CD4-positive, alpha-beta T cell (primary cell): ENCODE measurements around the gene PADI4. TPM values are rescaled to one million over a fixed set of nuclear protein-coding genes. Genes with fewer than 3 reads are reported as not detected.

ENCODE experiments used
- ATAC-seq: fragments of 200-7000 bp; cut with Tn5 transposase; one replicate; pipeline ENCODE4 v1.10.0; 2022; ENCODE audit warnings: mild to moderate bottlenecking; ENCODE audit not compliant: poor library complexity
- CTCF ChIA-PET: fragments of 350-600 bp; sonication (Branson Sonifier 250); formaldehyde crosslinking; loops from one replicate; lab custom pipeline; 2021; ENCODE audit warnings: antibody characterized with exemption, inconsistent platforms; lab: Charles Lee
- POLR2A ChIA-PET: fragments of 350-600 bp; sonication (Branson Sonifier 250); formaldehyde crosslinking; loops from one replicate; lab custom pipeline; 2021; ENCODE audit warnings: antibody characterized with exemption, inconsistent platforms; lab: Charles Lee
- DNase-seq, 14 experiments: peaks; one replicate each; pipeline ENCODE4 v3.0.0-alpha.2; 2013 to 2020; ENCODE audit warnings: mixed read lengths in 2 of 14
- H3K27ac ChIP-seq, 2 donors: one replicate each; pipeline versions ENCODE4 v1.5.1 to v1.7.0; 2013; ENCODE audit warnings: low read length in 2 of 2, low read depth in 1 of 2, mild to moderate bottlenecking in 1 of 2
- H3K27me3 ChIP-seq, 2 experiments: 1 replicate in 1 of 2; 2 replicates in 1 of 2; pipeline versions ENCODE4 v1.6.1 to v1.7.0; 2013; ENCODE audit warnings: low read length in 2 of 2, control low read depth in 1 of 2, mild to moderate bottlenecking in 1 of 2, moderate library complexity in 1 of 2; ENCODE audit not compliant: insufficient read depth in 2 of 2, control insufficient read depth in 1 of 2
- H3K36me3 ChIP-seq: one replicate; pipeline ENCODE4 v1.6.1; 2013; ENCODE audit warnings: low read length, control low read depth; ENCODE audit not compliant: insufficient read depth
- H3K4me1 ChIP-seq: one replicate; pipeline ENCODE4 v1.6.1; 2013; ENCODE audit warnings: low read length, control low read depth; ENCODE audit not compliant: insufficient read depth
- H3K4me3 ChIP-seq: one replicate; pipeline ENCODE4 v1.5.1; 2013; ENCODE audit warnings: mild to moderate bottlenecking, low read length, moderate library complexity
- H3K9me3 ChIP-seq, 2 experiments: 1 replicate in 1 of 2; 2 replicates in 1 of 2; pipeline versions ENCODE4 v1.6.1 to v1.7.0; 2013; ENCODE audit warnings: low read length in 2 of 2, mild to moderate bottlenecking in 2 of 2, control low read depth in 1 of 2, moderate library complexity in 1 of 2; ENCODE audit not compliant: control insufficient read depth in 1 of 2, insufficient read depth in 1 of 2
- H3K27ac Mint-ChIP-seq: one replicate; pipeline ENCODE4 v1.8.0; 2020; ENCODE audit warnings: mixed read lengths
- H3K27me3 Mint-ChIP-seq: one replicate; pipeline ENCODE4 v1.8.0; 2021; ENCODE audit warnings: mixed read lengths
- H3K36me3 Mint-ChIP-seq: one replicate; pipeline ENCODE4 v1.8.0; 2021; ENCODE audit warnings: low read depth, mixed read lengths
- H3K4me1 Mint-ChIP-seq: one replicate; pipeline ENCODE4 v1.8.0; 2021; ENCODE audit warnings: low read depth, mixed read lengths
- H3K4me3 Mint-ChIP-seq: one replicate; pipeline ENCODE4 v1.8.0; 2020; ENCODE audit warnings: mild to moderate bottlenecking, mixed read lengths
- H3K9me3 Mint-ChIP-seq: one replicate; pipeline ENCODE4 v1.8.0; 2020; ENCODE audit warnings: mixed read lengths
- intact Hi-C, 2 experiments: fragments of 100-400 bp; cut with DNase I in 1 of 2; cut with micrococcal nuclease in 1 of 2; formaldehyde crosslinking; loops; one replicate each; pipeline versions ENCODE4 v1.15.1 to v1.9.0; 2023 to 2025; cut with DNase I, micrococcal nuclease
- total RNA-seq, 174 experiments: library from RNA in 2 of 174; stranded (reverse) in 2 of 174; gene quantifications; one replicate each; pipeline ENCODE4 v1.2.3 and lab custom pipeline; 2021 to 2026
- TF ChIP-seq, protein P1 (sequence below): fragments of 200-600 bp; IDR thresholded peaks from one replicate; pipeline ENCODE4 v1.8.0; 2022; ENCODE audit warnings: antibody characterized with exemption, mild to moderate bottlenecking

Gene PADI4
- total RNA-seq, 2 experiments from 2014 or later = 0.41 to 0.75 TPM

- no peak overlapping the region for H3K4me3 ChIP-seq
- no peaks in the 10 kb centered on the region for H3K9me3 Mint-ChIP-seq
- no peaks in the 10 kb centered on the region for H3K4me1 ChIP-seq
- CTCF ChIA-PET = no interaction called here
- TF ChIP-seq, protein P1, sequence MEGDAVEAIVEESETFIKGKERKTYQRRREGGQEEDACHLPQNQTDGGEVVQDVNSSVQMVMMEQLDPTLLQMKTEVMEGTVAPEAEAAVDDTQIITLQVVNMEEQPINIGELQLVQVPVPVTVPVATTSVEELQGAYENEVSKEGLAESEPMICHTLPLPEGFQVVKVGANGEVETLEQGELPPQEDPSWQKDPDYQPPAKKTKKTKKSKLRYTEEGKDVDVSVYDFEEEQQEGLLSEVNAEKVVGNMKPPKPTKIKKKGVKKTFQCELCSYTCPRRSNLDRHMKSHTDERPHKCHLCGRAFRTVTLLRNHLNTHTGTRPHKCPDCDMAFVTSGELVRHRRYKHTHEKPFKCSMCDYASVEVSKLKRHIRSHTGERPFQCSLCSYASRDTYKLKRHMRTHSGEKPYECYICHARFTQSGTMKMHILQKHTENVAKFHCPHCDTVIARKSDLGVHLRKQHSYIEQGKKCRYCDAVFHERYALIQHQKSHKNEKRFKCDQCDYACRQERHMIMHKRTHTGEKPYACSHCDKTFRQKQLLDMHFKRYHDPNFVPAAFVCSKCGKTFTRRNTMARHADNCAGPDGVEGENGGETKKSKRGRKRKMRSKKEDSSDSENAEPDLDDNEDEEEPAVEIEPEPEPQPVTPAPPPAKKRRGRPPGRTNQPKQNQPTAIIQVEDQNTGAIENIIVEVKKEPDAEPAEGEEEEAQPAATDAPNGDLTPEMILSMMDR = no peak
- H3K9me3 ChIP-seq = no peaks in the 10 kb centered on the region
- no peak overlapping the region for H3K27ac Mint-ChIP-seq
- H3K36me3 Mint-ChIP-seq = no peaks in the 10 kb centered on the region
- no peaks in the 10 kb centered on the region for H3K4me1 Mint-ChIP-seq
- H3K27me3 ChIP-seq = peaks cover 0 to 3% of the 10 kb centered on the region in 2 experiments
- no peaks in the 10 kb centered on the region for H3K36me3 ChIP-seq
- peaks cover 10% of the 10 kb centered on the region for H3K27me3 Mint-ChIP-seq
- H3K27ac ChIP-seq = no peak overlapping the region
- intact Hi-C loops = no loop called here
- no peak overlapping the region for H3K4me3 Mint-ChIP-seq
- no peak for ATAC-seq
- POLR2A ChIA-PET = no interaction called here
- peak in 2 of 14 experiments; percentile 19 to 33 for DNase-seq
Observed at GRCh38 chr1:17365293-17365692, 57.3 kb downstream of the PADI4 start.

DNA sequence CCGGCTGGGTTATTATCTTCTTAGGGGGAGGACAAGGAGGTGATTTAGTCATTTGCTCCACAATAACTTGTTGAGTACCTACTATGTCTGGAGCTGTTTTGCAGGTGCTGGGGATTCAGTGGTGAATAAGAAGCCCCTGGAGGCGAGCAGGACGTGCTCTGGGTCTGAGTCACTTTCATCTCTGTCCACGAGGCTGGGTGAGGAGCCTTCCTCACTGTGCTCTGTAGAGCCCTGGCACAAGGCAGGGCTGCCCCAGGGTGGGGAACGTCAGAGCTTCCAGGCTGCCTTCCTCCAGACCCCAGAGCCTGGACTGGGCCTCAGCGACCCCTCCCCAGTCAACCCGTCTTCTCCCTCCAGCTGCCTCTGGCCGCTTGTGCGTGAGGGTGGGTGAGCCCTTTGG is 61.5 kb downstream of the PADI4 start:
- no peak for DNase-seq
- Histone ChIP-seq H3K9me3 (no peaks in the 10 kb centered on the region), H3K4me3 (no peak overlapping the region), H3K36me3 (no peaks in the 10 kb centered on the region), H3K27ac (no peak overlapping the region), H3K4me1 (no peaks in the 10 kb centered on the region), H3K27me3 (peaks cover 0 to 3% of the 10 kb centered on the region in 2 experiments)
- ATAC-seq = no peak
- CTCF ChIA-PET = no interaction called here
- Mint-ChIP-seq H3K9me3 (no peaks in the 10 kb centered on the region), H3K36me3 (no peaks in the 10 kb centered on the region), H3K27me3 (peaks cover under 1% of the 10 kb centered on the region), H3K27ac (no peak overlapping the region), H3K4me3 (no peak overlapping the region), H3K4me1 (no peaks in the 10 kb centered on the region)
- TF ChIP-seq, protein P1 = no peak
- POLR2A ChIA-PET = no interaction called here
- intact Hi-C loops = no loop called here

DNA sequence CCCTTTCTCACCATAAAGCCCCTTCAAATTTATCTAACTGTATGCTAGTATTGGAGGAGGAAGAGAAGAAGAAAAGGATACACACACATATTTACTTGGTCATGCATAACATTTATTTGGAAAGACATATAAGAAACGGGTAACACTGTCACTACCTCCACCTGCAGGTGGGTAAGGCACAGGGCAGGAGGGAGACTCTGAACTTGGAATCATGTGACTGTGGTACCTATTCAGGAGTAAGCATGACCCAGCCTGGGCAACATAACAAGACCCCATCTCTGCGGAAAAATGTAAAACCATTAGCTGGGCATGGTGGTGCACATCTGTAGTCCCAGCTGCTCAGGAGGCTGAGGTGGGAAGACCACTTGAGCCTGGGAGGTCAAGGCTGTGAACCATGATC is 62.6 kb downstream of the PADI4 start:
- Mint-ChIP-seq H3K4me3 (no peak overlapping the region), H3K9me3 (no peaks in the 10 kb centered on the region), H3K36me3 (no peaks in the 10 kb centered on the region), H3K27me3 (no peaks in the 10 kb centered on the region), H3K4me1 (no peaks in the 10 kb centered on the region), H3K27ac (no peak overlapping the region)
- DNase-seq (no peak), ATAC-seq (no peak)
- no peak overlapping the region for H3K4me3 ChIP-seq
- ChIA-PET POLR2A (no interaction called here), CTCF (no interaction called here)
- H3K9me3 ChIP-seq = no peaks in the 10 kb centered on the region
- H3K27ac ChIP-seq = no peak overlapping the region
- no peaks in the 10 kb centered on the region for H3K4me1 ChIP-seq
- H3K36me3 ChIP-seq = no peaks in the 10 kb centered on the region
- TF ChIP-seq, protein P1 = no peak
- intact Hi-C loops = no loop called here
- no peaks in the 10 kb centered on the region for H3K27me3 ChIP-seq
